Mucosa of gallbladder (tissue), 1 donor: ENCODE results near the gene PEBP1. TPM values are rescaled to one million over a fixed set of nuclear protein-coding genes. Genes with fewer than 3 reads are reported as not detected.

Experiments
- DNase-seq: peaks from one replicate; pipeline ENCODE4 v3.0.0-alpha.2; 2020; ENCODE audit warnings: low spot score
- total RNA-seq: library from RNA; stranded (reverse); gene quantifications from one replicate; pipeline ENCODE4 v1.2.1, GENCODE V29; 2021
- donor health status: DM: no; HTN: no; CAD: no.

The PEBP1 gene
- total RNA-seq, 1 donor from 2014 or later = 246 TPM

GRCh38 chr12:118193477-118193876 is 57.6 kb downstream of the PEBP1 start:
- no peak for DNase-seq

- no peak for DNase-seq
Observed at GRCh38 chr12:118193958-118194357, 58.0 kb downstream of the PEBP1 start.

Other genes starting within 250 kb of the PEBP1 start
- 2.4 TPM for gene KSR2, start 167.1 kb upstream of the PEBP1 start, total RNA-seq
- 13.4 TPM for gene RFC5, start 119.4 kb upstream of the PEBP1 start, total RNA-seq
- 72.3 TPM for gene WSB2, start 74.9 kb upstream of the PEBP1 start, total RNA-seq
- gene VSIG10, start 32.1 kb upstream of the PEBP1 start, total RNA-seq = 48.9 TPM
- gene TAOK3, start 236.8 kb downstream of the PEBP1 start, total RNA-seq = 36.4 TPM
- 38.5 TPM for gene SUDS3, start 240.4 kb downstream of the PEBP1 start, total RNA-seq